Neural cell (in vitro differentiated cells): ENCODE measurements around the gene FIGLA. TPM values are rescaled to one million over a fixed set of nuclear protein-coding genes. Genes with fewer than 3 reads are reported as not detected.

ENCODE experiments used
- H2AFZ ChIP-seq: fragments of 200-600, 300-800 bp; sonication (generic), shearing (Covaris generic); 2 replicates; pipeline ENCODE4 v1.6.0; 2014; ENCODE audit warnings: low read depth, mild to moderate bottlenecking, antibody characterized with exemption, low read length, moderate library complexity
- H3F3A ChIP-seq: fragments of 200-600 bp; shearing (Covaris generic); 2 replicates; pipeline ENCODE4 v1.6.1; 2016; ENCODE audit warnings: mild to moderate bottlenecking, moderate library complexity, mixed read lengths, antibody characterized with exemption, low read length; ENCODE audit not compliant: insufficient read depth, poor library complexity, severe bottlenecking
- H3K27ac ChIP-seq: fragments of 200-600, 300-800 bp; sonication (generic), shearing (Covaris generic); 2 replicates; pipeline ENCODE4 v1.5.1; 2014; ENCODE audit warnings: mild to moderate bottlenecking, low read length, moderate library complexity
- H3K27me3 ChIP-seq: fragments of 300-800, 200-600 bp; sonication (generic), shearing (Covaris generic); 2 replicates; pipeline ENCODE4 v1.6.0; 2014; ENCODE audit warnings: mild to moderate bottlenecking, low read depth, low read length, moderate library complexity; ENCODE audit not compliant: insufficient read depth
- H3K36me3 ChIP-seq: fragments of 300-800, 200-600 bp; sonication (generic), shearing (Covaris generic); 2 replicates; pipeline ENCODE4 v1.5.1; 2014; ENCODE audit warnings: mild to moderate bottlenecking, antibody characterized with exemption, low read length, moderate library complexity; ENCODE audit not compliant: insufficient read depth
- H3K4me2 ChIP-seq: fragments of 300-800, 200-600 bp; sonication (generic), shearing (Covaris generic); 2 replicates; pipeline ENCODE4 v1.6.0; 2014; ENCODE audit warnings: mild to moderate bottlenecking, low read length
- H3K4me3 ChIP-seq: fragments of 300-800, 200-600 bp; sonication (generic), shearing (Covaris generic); 2 replicates; pipeline ENCODE4 v1.5.1; 2014; ENCODE audit warnings: mild to moderate bottlenecking, low read length, moderate library complexity
- H3K79me2 ChIP-seq: fragments of 200-600 bp; shearing (Covaris generic); replicated peaks from 2 replicates; pipeline ENCODE4 v1.6.0; 2014; ENCODE audit warnings: mild to moderate bottlenecking, low read length, moderate library complexity; ENCODE audit not compliant: insufficient read depth
- H3K9ac ChIP-seq: fragments of 300-800, 200-600 bp; sonication (generic), shearing (Covaris generic); 2 replicates; pipeline ENCODE4 v1.6.1; 2016; ENCODE audit warnings: mild to moderate bottlenecking, low read length, mixed read lengths
- H3K9me2 ChIP-seq: fragments of 200-600 bp; shearing (Covaris generic); 2 replicates; pipeline ENCODE4 v1.6.1; 2016; ENCODE audit warnings: mild to moderate bottlenecking, low read length, mixed read lengths; ENCODE audit not compliant: insufficient read depth
- H3K9me3 ChIP-seq: fragments of 200-600, 300-800 bp; sonication (generic), shearing (Covaris generic); 2 replicates; pipeline ENCODE4 v1.6.1; 2016; ENCODE audit warnings: mild to moderate bottlenecking, mixed run types, low read length, moderate library complexity, mixed read lengths
- H4K20me1 ChIP-seq: fragments of 200-600 bp; shearing (Covaris generic); 2 replicates; pipeline ENCODE4 v1.6.1; 2016; ENCODE audit warnings: mild to moderate bottlenecking, mixed run types; ENCODE audit not compliant: insufficient read depth
- CTCF ChIP-seq: fragments of 450-650 bp; IDR thresholded peaks from 2 replicates; pipeline ENCODE4 v1.5.1; 2014; ENCODE audit warnings: antibody characterized with exemption, mild to moderate bottlenecking, moderate library complexity; ENCODE audit not compliant: poor library complexity, severe bottlenecking
- EP300 ChIP-seq: fragments of 450-650 bp; conservative IDR thresholded peaks from 2 replicates; pipeline ENCODE4 v1.6.1; 2014; ENCODE audit warnings: antibody characterized with exemption, mild to moderate bottlenecking, moderate library complexity; ENCODE audit not compliant: poor library complexity, severe bottlenecking
- EZH2 ChIP-seq: fragments of 200-600, 300-800 bp; shearing (Covaris generic), sonication (generic); IDR thresholded peaks from 2 replicates; pipeline ENCODE4 v1.6.1; 2014; ENCODE audit warnings: antibody characterized with exemption, low read length, borderline replicate concordance, mild to moderate bottlenecking; ENCODE audit not compliant: insufficient read depth, poor library complexity, severe bottlenecking
- MXI1 ChIP-seq: fragments of 450-650 bp; conservative IDR thresholded peaks from 2 replicates; pipeline ENCODE4 v1.6.1; 2014; ENCODE audit warnings: antibody characterized with exemption, mild to moderate bottlenecking; ENCODE audit not compliant: poor library complexity, severe bottlenecking
- POLR2AphosphoS5 ChIP-seq: IDR thresholded peaks from 2 replicates; pipeline ENCODE4 v1.6.1; 2012
- RAD21 ChIP-seq: fragments of 450-650 bp; conservative IDR thresholded peaks from 2 replicates; pipeline ENCODE4 v1.6.1; 2014; ENCODE audit warnings: antibody characterized with exemption, mild to moderate bottlenecking, moderate library complexity
- REST ChIP-seq: IDR thresholded peaks from 2 replicates; pipeline ENCODE4 v1.6.1; 2012; ENCODE audit warnings: borderline replicate concordance
- SMC3 ChIP-seq: fragments of 450-650 bp; conservative IDR thresholded peaks from 2 replicates; pipeline ENCODE4 v1.6.1; 2014; ENCODE audit warnings: antibody characterized with exemption, mild to moderate bottlenecking, moderate library complexity; ENCODE audit not compliant: poor library complexity
- TAF1 ChIP-seq: IDR thresholded peaks from 2 replicates; pipeline ENCODE4 v1.6.1; 2012; ENCODE audit warnings: low read depth
- polyA plus RNA-seq: library from polyadenylated mRNA; depleted of rRNA; stranded (reverse); fragments of >200 nt; gene quantifications from 2 replicates; pipeline ENCODE4 v1.2.3, GENCODE V29; 2014

The FIGLA gene
- polyA plus RNA-seq, 1 donor from 2014 or later, result not detected

GRCh38 chr2:70828914-70829824 lies 38.7 kb upstream of the FIGLA start:
- Histone ChIP-seq H4K20me1 (no peaks in the 10 kb centered on the region), H2AFZ (no peak overlapping the region), H3K27me3 (no peaks in the 10 kb centered on the region), H3K9me2 (no peaks in the 10 kb centered on the region), H3K79me2 (no peaks in the 10 kb centered on the region), H3K4me3 (no peak overlapping the region), H3F3A (no peaks in the 10 kb centered on the region), H3K4me2 (no peak overlapping the region), H3K27ac (no peak overlapping the region), H3K9me3 (no peaks in the 10 kb centered on the region), H3K9ac (no peak overlapping the region), H3K36me3 (no peaks in the 10 kb centered on the region)
- no peak for TF ChIP-seq CTCF
- TF ChIP-seq RAD21, result no peak
- TF ChIP-seq EP300, result no peak
- no peak for TF ChIP-seq EZH2

DNA sequence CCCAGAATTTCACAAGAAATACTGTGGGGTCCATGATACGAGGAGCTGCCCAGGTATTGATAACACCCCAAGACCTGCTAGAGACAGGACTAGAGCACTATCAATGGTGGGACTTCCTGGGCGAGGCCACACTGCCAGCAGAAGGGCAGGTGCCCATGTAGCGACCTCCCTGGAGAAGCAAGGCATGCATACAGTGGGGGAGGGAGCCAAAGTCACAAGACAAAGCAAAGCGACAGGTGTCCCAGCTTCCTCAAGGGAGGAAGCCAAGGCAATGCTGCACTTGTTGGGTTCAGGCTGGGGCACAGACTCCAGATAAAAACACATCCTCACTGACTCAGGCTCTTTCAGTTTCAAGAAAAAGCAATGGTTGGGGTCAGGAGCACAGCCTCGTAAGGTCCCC lies 37.7 kb upstream of the FIGLA start:
- Histone ChIP-seq H3K4me3 (no peak overlapping the region), H3K27ac (no peak overlapping the region), H3K27me3 (no peaks in the 10 kb centered on the region), H3F3A (no peaks in the 10 kb centered on the region), H3K36me3 (no peaks in the 10 kb centered on the region), H2AFZ (no peak overlapping the region), H4K20me1 (no peaks in the 10 kb centered on the region), H3K79me2 (no peaks in the 10 kb centered on the region), H3K9me3 (no peaks in the 10 kb centered on the region), H3K9me2 (no peaks in the 10 kb centered on the region), H3K9ac (no peak overlapping the region), H3K4me2 (no peak overlapping the region)
- TF ChIP-seq POLR2AphosphoS5 (no peak), REST (no peak), CTCF (no peak), SMC3 (no peak), TAF1 (no peak), RAD21 (no peak), MXI1 (no peak), EZH2 (no peak), EP300 (no peak)
